ENCODE data around the gene NUP85. TPM values are rescaled to one million over a fixed set of nuclear protein-coding genes. Genes with fewer than 3 reads are reported as not detected.

NUP85 gene
- total and polyA plus RNA-seq, 4 experiments from 2014 or later = 33.4 to 164 (median 93.1) TPM

DNA sequence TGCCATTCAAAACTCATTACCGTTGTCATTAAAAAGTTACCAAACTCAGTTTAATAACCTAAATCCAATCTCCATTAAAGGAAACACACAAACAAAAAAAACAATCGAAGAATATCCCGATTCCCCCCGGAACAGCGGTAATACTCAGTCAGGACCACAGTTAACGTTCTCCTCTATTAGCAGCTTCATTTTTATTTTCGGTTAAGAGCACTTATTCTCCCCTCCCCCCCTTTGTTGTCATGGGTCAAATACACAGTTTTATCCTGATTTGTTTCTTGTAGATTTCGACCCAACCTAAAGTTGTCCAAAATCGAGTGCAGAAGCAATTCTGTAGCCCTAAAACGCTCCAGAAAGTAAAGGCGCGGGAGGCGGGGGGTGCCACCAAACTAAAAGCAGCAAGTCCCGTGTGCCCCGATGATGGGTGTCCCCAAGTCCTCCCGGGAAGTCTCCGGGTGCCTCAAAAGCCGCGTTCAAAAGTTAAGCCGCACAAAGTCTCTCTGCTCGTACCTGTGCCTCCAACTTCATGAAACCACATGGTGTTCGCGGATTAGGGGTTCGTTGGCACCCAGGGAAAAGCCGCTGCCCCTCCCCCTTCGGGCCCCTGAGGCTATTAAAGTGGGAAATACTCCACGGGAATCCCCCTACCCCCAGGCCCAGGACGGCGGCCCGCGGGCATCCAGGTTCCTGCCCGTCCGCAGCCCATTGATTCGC, 23.7 kb upstream of the NUP85 start:
- Histone ChIP-seq H3K27me3 (ENCODE audit: insufficient read depth, low read length) (no peaks in the 10 kb centered on the region), H3K9me3 (ENCODE audit: control insufficient read depth in 1 of 2, low read length in 2 of 2) (no peaks in the 10 kb centered on the region), H3K4me3 (ENCODE audit: low read length in 2 of 2) (peak overlapping the region; percentile 47 to 93), H3K36me3 (ENCODE audit: insufficient read depth, low read length) (peaks cover 15% of the 10 kb centered on the region), H3K4me1 (ENCODE audit: insufficient read depth, low read length) (peaks cover 44% of the 10 kb centered on the region), H3K27ac (ENCODE audit: low read depth, low read length) (peak overlapping the region; percentile 94)
- H3K27ac Mint-ChIP-seq = peak overlapping the region; percentile 82 to 92 (median 87)
- peaks cover 0 to 1% (median 0%) of the 10 kb centered on the region in 8 donors for H3K9me3 Mint-ChIP-seq
- H3K27me3 Mint-ChIP-seq = no peaks in the 10 kb centered on the region
- peaks cover 20 to 49% (median 35%) of the 10 kb centered on the region in 4 donors for H3K4me1 Mint-ChIP-seq
- peak; percentile 31 to 73 (median 47) for DNase-seq
- ChIA-PET CTCF (ENCODE audit: partially characterized antibody) (interaction anchor here (2.4 to 3.1 kb wide), 3 partner anchors 11 to 68 kb away, joined by 10 to 25 read pairs (median 16); no protein-coding TSS in a partner anchor), POLR2A (ENCODE audit: partially characterized antibody) (interaction anchor here (0.6 to 3.0 kb wide), 22 partner anchors 10 to 224 kb away, joined by 3 to 18 read pairs (median 4); partner anchors contain the start of genes ARMC7, GGA3, GRB2 and HID1)
- peaks cover under 1 to 23% of the 10 kb centered on the region in 2 donors for H3K36me3 Mint-ChIP-seq
- H3K4me3 Mint-ChIP-seq = peak overlapping the region; percentile 89 to 97 (median 92)
- intact Hi-C loops (cut with micrococcal nuclease) = loop anchor here (1.0 to 5.0 kb wide), 5 partner anchors 24 to 336 kb away; partner anchors contain the start of genes CASKIN2, GGA3, MIF4GD and MRPS7

- intact Hi-C loops (cut with micrococcal nuclease) = loop anchor here (1.0 to 5.0 kb wide), 5 partner anchors 23 to 335 kb away; partner anchors contain the start of genes CASKIN2, GGA3, MIF4GD and MRPS7
Observed at GRCh38 chr17:75182319-75182568, 23.2 kb upstream of the NUP85 start.

DNA sequence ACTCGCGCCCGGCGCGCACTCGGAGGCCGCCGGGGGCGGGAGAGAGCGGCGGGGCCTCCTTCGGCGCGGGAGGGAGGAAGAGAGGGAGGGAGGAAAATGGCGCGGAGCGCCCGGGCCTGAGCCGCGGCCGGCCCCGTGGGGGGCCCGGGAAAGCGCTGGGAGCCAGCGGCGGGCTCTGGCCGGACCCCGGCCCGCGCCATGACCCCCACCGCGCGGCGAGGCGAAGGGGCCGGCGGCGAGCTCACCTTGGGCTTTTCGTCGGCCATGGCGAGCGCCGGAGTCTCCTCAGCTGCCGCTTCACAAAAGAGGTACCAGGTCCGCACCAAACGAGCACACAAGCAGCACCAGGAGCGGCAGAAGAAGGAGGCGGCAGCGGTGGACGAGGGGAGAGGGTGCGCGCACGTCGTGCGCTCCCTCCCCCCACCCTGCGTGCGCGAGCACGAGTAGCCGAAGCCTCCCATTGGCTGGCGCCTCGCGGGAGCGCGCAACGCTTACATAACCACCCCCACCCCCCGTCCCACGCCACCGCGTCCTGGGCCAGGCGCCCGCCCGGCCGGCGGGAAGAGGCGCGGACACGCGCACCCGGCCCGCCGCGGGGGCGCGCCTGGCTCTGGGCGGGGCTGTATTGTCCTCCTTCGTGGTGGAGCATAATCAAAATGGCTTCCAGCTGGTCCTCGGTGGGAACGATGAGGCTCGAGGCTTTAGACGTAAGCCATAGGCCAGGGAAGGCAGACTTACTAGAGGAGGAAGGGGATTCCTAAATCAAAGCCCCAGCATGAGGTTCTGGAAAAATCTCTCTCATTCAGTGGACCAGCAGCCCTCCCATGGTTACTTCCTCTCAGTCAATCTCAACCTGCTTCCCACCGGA, 22.7 kb upstream of the NUP85 start, which contains the start of gene SUMO2:
TSS of gene SUMO2 (minus strand) at position 391 of the 868 bp plus-strand sequence. CDS start at position 266, 125 bp downstream.
- H3K4me1 Mint-ChIP-seq = peaks cover 20 to 47% (median 35%) of the 10 kb centered on the region in 4 donors

More at GRCh38 chr17:75182319-75182568, 23.2 kb upstream of the NUP85 start:
- H3K4me1 Mint-ChIP-seq = peaks cover 20 to 47% (median 35%) of the 10 kb centered on the region in 4 donors
- Histone ChIP-seq H3K9me3 (ENCODE audit: control insufficient read depth in 1 of 2, low read length in 2 of 2) (no peaks in the 10 kb centered on the region), H3K27ac (ENCODE audit: low read depth, low read length) (peak overlapping the region; percentile 94), H3K36me3 (ENCODE audit: insufficient read depth, low read length) (peaks cover 15% of the 10 kb centered on the region), H3K4me1 (ENCODE audit: insufficient read depth, low read length) (peaks cover 44% of the 10 kb centered on the region), H3K4me3 (ENCODE audit: low read length in 2 of 2) (peak overlapping the region; percentile 47 to 93), H3K27me3 (ENCODE audit: insufficient read depth, low read length) (no peaks in the 10 kb centered on the region)
- H3K4me3 Mint-ChIP-seq = peak overlapping the region; percentile 89 to 97 (median 92)
- H3K27ac Mint-ChIP-seq = peak overlapping the region in 6 of 7 donors; percentile 82 to 92 (median 86)
- ChIA-PET POLR2A (ENCODE audit: partially characterized antibody) (interaction anchor here (0.9 to 3.0 kb wide), 19 partner anchors 14 to 223 kb away, joined by 3 to 18 read pairs (median 6); partner anchors contain the start of genes GGA3, GRB2, HID1 and JPT1), CTCF (ENCODE audit: partially characterized antibody) (no interaction called here)
- no peak for DNase-seq
- H3K36me3 Mint-ChIP-seq = peaks cover 0 to 22% of the 10 kb centered on the region in 2 donors
- H3K27me3 Mint-ChIP-seq = no peaks in the 10 kb centered on the region
- peaks cover 0 to 1% (median 0%) of the 10 kb centered on the region in 8 donors for H3K9me3 Mint-ChIP-seq

DNA sequence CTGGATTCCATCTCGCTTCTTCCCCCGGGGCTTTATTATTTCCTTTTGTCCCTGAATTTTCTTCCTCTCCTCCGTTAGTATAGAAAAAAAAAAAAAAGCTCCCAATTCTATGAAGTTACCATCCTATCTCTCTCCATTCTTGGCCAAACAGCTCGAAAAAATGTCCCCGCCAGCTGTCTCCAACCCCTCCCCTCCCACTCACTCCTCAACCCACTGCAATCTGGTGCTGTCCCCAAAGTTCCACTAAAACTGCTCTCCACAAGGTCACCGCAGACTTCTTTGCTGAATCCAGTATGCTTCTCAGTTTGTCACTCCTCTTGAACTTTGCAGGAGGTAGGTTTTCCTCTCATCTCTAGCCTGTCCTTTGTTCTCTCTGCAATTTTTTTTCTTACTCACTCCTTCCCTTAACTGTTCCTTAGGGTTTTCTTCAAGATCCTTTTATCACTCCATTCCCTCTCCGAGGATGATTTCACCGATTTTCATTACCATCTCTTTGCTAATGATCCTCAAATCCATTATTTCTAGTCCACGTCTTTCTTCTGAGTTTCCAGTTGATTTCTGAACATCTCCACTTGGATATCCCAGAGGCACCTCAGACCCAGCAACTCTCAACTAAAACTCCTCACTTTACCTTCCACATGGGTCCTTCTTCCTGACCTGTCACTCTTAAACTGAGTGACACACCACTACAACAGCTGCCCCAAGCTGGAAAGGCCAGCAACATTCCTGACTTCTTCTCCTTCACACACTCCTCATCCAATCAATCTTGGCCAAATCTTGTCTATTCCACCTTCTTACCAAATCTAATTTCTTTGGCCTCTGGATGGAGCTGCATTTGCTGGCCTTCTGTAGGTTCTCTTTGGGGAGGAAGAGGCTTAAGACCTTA, 21.2 kb upstream of the NUP85 start:
- CTCF ChIA-PET (ENCODE audit: partially characterized antibody) = interaction anchor here (0.7 to 2.9 kb wide), 5 partner anchors 11 to 70 kb away, joined by 3 to 17 read pairs (median 4); no protein-coding TSS in a partner anchor
- Histone ChIP-seq H3K4me3 (ENCODE audit: low read length in 2 of 2) (no peak overlapping the region), H3K9me3 (ENCODE audit: control insufficient read depth in 1 of 2, low read length in 2 of 2) (no peaks in the 10 kb centered on the region), H3K4me1 (ENCODE audit: insufficient read depth, low read length) (peaks cover 36% of the 10 kb centered on the region), H3K36me3 (ENCODE audit: insufficient read depth, low read length) (peaks cover 8% of the 10 kb centered on the region), H3K27me3 (ENCODE audit: insufficient read depth, low read length) (no peaks in the 10 kb centered on the region), H3K27ac (ENCODE audit: low read depth, low read length) (peak overlapping the region; percentile 94)
- Mint-ChIP-seq H3K36me3 (peaks cover 0 to 18% of the 10 kb centered on the region in 2 donors), H3K9me3 (peaks cover 0 to 1% (median 0%) of the 10 kb centered on the region in 8 donors), H3K4me3 (peak overlapping the region; percentile 83 to 91 (median 88)), H3K4me1 (peaks cover 22 to 45% (median 36%) of the 10 kb centered on the region in 4 donors), H3K27me3 (no peaks in the 10 kb centered on the region), H3K27ac (peak overlapping the region; percentile 87 to 98 (median 97))
- POLR2A ChIA-PET (ENCODE audit: partially characterized antibody) = interaction anchor here (0.6 to 3.0 kb wide), 16 partner anchors 10 to 598 kb away, joined by 3 to 18 read pairs (median 6); partner anchors contain the start of genes ATP5PD, CDR2L, JPT1 and KCTD2
- intact Hi-C loops (cut with micrococcal nuclease) = loop anchor here (1.0 to 5.0 kb wide), 7 partner anchors 30 to 333 kb away; partner anchors contain the start of genes CASKIN2, GGA3, GRB2 and JPT1
- DNase-seq = no peak

More for the DNA sequence above, 22.7 kb upstream of the NUP85 start, which contains the start of gene SUMO2:
- Histone ChIP-seq H3K36me3 (ENCODE audit: insufficient read depth, low read length) (peaks cover 15% of the 10 kb centered on the region), H3K4me1 (ENCODE audit: insufficient read depth, low read length) (peaks cover 44% of the 10 kb centered on the region), H3K9me3 (ENCODE audit: control insufficient read depth in 1 of 2, low read length in 2 of 2) (no peaks in the 10 kb centered on the region), H3K27me3 (ENCODE audit: insufficient read depth, low read length) (no peaks in the 10 kb centered on the region), H3K4me3 (ENCODE audit: low read length in 2 of 2) (peak within 1 kb of the TSS; percentile 52 to 93), H3K27ac (ENCODE audit: low read depth, low read length) (peak within 1 kb of the TSS; percentile 94)
- Mint-ChIP-seq H3K4me3 (peak within 1 kb of the TSS; percentile 89 to 97 (median 92)), H3K27me3 (no peaks in the 10 kb centered on the region), H3K36me3 (peaks cover 0 to 22% of the 10 kb centered on the region in 2 donors), H3K27ac (peak within 1 kb of the TSS; percentile 87 to 98 (median 97)), H3K9me3 (peaks cover 0 to 1% (median 0%) of the 10 kb centered on the region in 8 donors)
- ChIA-PET POLR2A (ENCODE audit: partially characterized antibody) (interaction anchor here (0.6 to 3.0 kb wide), 28 partner anchors 8 to 597 kb away, joined by 3 to 18 read pairs (median 6); partner anchors contain the start of genes ATP5PD, GGA3, GRB2 and HID1), CTCF (ENCODE audit: partially characterized antibody) (interaction anchor here (0.6 to 2.9 kb wide), 4 partner anchors 9 to 209 kb away, joined by 3 to 17 read pairs (median 4); no protein-coding TSS in a partner anchor)
- DNase-seq = peak; percentile 92 to 95 (median 94)
- intact Hi-C loops (cut with micrococcal nuclease) = loop anchor here (1.0 to 5.0 kb wide), 8 partner anchors 22 to 334 kb away; partner anchors contain the start of genes CASKIN2, GGA3, GRB2 and JPT1

- Mint-ChIP-seq H3K36me3 (peaks cover 0 to 2% of the 10 kb centered on the region in 2 donors), H3K4me1 (peaks cover 12 to 18% (median 15%) of the 10 kb centered on the region in 4 donors), H3K27ac (no peak overlapping the region), H3K4me3 (no peak overlapping the region), H3K27me3 (no peaks in the 10 kb centered on the region), H3K9me3 (no peaks in the 10 kb centered on the region)
- H3K36me3 ChIP-seq (ENCODE audit: insufficient read depth, low read length) = no peaks in the 10 kb centered on the region
- intact Hi-C loops (cut with micrococcal nuclease) = no loop called here
- no peak for DNase-seq
- H3K27me3 ChIP-seq (ENCODE audit: insufficient read depth, low read length) = no peaks in the 10 kb centered on the region
- peaks cover 9% of the 10 kb centered on the region for H3K4me1 ChIP-seq (ENCODE audit: insufficient read depth, low read length)
- H3K4me3 ChIP-seq (ENCODE audit: low read length in 2 of 2) = no peak overlapping the region
- no peaks in the 10 kb centered on the region for H3K9me3 ChIP-seq (ENCODE audit: control insufficient read depth in 1 of 2, low read length in 2 of 2)
- ChIA-PET POLR2A (ENCODE audit: partially characterized antibody) (no interaction called here), CTCF (ENCODE audit: partially characterized antibody) (interaction anchor here (0.8 to 6.3 kb wide), 5 partner anchors 13 to 227 kb away, joined by 3 to 63 read pairs (median 4); partner anchors contain the start of gene NT5C)
- H3K27ac ChIP-seq (ENCODE audit: low read depth, low read length) = no peak overlapping the region
Observed at GRCh38 chr17:75188614-75189013, 16.9 kb upstream of the NUP85 start.

GRCh38 chr17:75191584-75191983, 13.9 kb upstream of the NUP85 start:
- H3K4me3 Mint-ChIP-seq = no peak overlapping the region
- ChIA-PET POLR2A (ENCODE audit: partially characterized antibody) (interaction anchor here (1.2 to 2.0 kb wide), 3 partner anchors 9 to 77 kb away, joined by 3 to 6 read pairs (median 4); partner anchors contain the start of gene SUMO2), CTCF (ENCODE audit: partially characterized antibody) (interaction anchor here (1.4 to 6.3 kb wide), 3 partner anchors 10 to 77 kb away, joined by 5 to 63 read pairs (median 14); no protein-coding TSS in a partner anchor)
- Histone ChIP-seq H3K9me3 (ENCODE audit: control insufficient read depth in 1 of 2, low read length in 2 of 2) (no peaks in the 10 kb centered on the region), H3K4me3 (ENCODE audit: low read length in 2 of 2) (no peak overlapping the region), H3K36me3 (ENCODE audit: insufficient read depth, low read length) (no peaks in the 10 kb centered on the region), H3K27me3 (ENCODE audit: insufficient read depth, low read length) (no peaks in the 10 kb centered on the region), H3K4me1 (ENCODE audit: insufficient read depth, low read length) (no peaks in the 10 kb centered on the region), H3K27ac (ENCODE audit: low read depth, low read length) (no peak overlapping the region)
- H3K9me3 Mint-ChIP-seq = no peaks in the 10 kb centered on the region
- H3K27me3 Mint-ChIP-seq = no peaks in the 10 kb centered on the region
- H3K36me3 Mint-ChIP-seq = no peaks in the 10 kb centered on the region
- no peak for DNase-seq
- intact Hi-C loops (cut with micrococcal nuclease) = no loop called here
- H3K4me1 Mint-ChIP-seq = peaks cover 4 to 7% (median 4%) of the 10 kb centered on the region in 4 donors
- H3K27ac Mint-ChIP-seq = no peak overlapping the region

All from CD4-positive, alpha-beta memory T cell (primary cell).